Measurements from ENCODE around the gene ERAP2.

ERAP2 gene

GRCh38 chr5:96933764-96934707 is 57.7 kb downstream of the ERAP2 start:
- no peak for DNase-seq (ENCODE audit: low read depth)

GRCh38 chr5:96934708-96935558 is 58.6 kb downstream of the ERAP2 start:
- DNase-seq (ENCODE audit: low read depth): peak; percentile 79

GRCh38 chr5:96935559-96936430 is 59.5 kb downstream of the ERAP2 start, which contains the start of gene LNPEP:
Gene LNPEP (plus strand): TSS chr5:96936080. CDS start chr5:96936156, 76 bp downstream.
- DNase-seq (ENCODE audit: low read depth): peak; percentile 85

DNA sequence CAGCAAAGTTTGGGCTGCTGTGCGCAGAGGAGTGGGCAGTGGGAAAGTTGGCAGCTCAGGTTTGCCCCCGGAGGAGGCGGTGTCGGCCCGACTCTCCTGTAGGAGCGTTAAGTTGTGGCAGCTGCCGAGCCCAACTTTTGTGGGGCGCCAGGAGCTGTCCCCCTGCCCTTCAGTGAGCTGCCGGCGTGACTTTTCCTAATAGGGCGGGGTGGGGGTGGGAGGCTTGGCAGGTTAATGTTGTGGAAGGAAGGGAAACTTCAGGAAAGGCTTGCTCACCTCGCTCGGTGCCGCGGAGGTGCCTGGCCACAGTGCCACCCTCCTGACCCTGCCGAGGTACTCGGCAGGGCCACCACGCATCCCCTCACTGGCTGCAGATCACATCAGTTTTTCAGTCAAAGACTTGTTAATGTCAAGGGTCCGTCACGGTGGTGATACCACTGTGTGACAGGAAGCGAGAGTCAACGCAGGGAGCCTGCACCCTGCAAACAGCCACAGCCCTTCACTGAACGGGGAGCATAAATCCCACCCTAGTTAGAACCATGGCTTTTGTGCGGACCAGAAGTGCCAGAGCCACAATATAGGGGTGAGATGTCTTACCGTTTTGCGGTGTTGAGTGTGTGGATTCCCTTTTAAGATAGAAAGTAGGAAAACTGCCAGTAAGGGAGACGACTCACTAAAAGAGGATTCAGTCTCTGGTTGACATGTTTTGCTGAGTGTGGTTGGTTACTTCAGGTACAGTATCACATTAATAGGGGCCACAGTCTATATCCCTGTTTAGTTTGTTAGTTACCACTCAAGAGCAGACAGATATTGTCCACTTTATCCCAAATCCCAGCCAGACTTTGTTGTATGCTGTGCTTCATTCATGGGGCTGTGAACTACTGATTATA is 60.4 kb downstream of the ERAP2 start:
- no peak for DNase-seq (ENCODE audit: low read depth)

GRCh38 chr5:96940586-96940985 is 64.3 kb downstream of the ERAP2 start:
- DNase-seq (ENCODE audit: low read depth): no peak

- DNase-seq (ENCODE audit: low read depth): no peak
Measured at GRCh38 chr5:96941140-96941539, 64.8 kb downstream of the ERAP2 start.

DNA sequence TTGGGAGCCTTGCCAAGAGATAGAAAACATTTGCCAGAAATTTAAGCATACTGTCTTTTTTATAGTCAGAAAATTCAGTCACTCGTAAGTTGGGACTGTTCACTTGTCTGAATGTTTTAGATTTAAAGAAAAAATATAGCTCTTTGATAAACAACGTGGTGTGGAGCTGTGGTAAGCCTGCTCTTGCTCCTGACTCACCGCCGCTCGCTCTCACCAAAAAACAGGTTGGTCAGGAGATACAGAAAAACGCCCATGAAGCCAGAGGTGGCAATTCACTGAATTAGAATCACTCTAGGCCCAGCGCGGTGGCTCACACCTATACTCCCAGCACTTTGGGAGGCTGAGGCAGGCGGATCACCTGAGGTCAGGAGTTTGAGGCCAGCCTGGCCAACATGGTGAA is 65.8 kb downstream of the ERAP2 start:
- DNase-seq (ENCODE audit: low read depth): no peak

GRCh38 chr5:96942911-96943310 is 66.6 kb downstream of the ERAP2 start:
- no peak for DNase-seq (ENCODE audit: low read depth)

DNA sequence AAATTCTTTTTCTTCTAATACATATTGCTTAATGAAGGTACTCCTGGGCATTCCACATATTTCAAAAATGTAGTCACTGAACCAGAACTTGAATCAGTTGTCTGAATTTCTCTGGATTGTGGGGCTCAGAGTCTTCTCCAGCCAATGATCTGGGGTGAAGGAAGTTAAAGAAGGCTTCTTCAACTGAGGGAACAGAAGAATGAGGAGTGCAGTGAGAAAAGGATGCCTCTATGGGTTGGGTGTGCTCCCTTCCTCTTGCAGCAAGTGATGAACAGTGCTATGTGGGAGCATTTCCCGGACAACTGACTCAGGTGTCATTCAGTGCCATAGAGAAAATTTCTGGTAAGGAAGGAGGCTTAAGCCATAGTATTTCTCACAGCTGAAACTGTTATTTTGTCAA is 67.5 kb downstream of the ERAP2 start:
- DNase-seq (ENCODE audit: low read depth): no peak

DNA sequence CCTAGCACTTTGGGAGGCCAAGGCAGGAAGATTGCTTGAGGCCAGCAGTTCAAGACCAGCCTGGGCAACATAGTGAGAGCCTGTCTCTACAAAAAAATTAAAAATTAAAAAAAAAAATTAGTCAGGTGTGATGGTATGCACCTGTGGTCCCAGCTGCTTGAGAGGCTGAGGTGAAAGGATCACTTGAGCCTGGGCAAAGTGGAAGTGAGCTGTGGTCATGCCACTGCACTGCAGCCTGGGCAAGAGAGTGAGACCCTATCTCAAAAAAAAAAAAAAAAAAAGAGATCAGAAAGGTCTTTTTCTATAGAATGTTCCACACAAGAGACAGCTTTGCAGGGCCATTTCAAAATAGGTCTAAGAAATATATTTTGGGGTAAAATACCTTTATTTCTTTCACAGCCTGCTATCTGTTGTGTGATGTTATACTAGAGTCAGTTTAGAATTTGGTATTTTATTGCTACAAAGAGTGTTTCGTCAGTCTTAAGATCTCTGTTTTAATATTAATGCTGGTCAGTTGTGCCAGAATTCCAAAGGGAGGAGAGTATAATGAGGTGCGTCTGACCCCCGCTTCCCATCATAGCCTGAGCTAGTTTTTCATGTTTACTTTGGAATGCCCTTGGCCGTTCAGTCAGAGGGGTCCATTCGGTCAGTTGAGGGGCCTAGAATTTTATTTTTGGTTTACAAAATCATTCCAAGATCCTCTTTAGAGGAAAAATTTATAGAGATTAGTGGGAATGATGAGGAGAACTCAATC is 69.0 kb downstream of the ERAP2 start:
- no peak for DNase-seq (ENCODE audit: low read depth)

- DNase-seq (ENCODE audit: low read depth): no peak
Measured at GRCh38 chr5:96946381-96946780, 70.1 kb downstream of the ERAP2 start.

- no peak for DNase-seq (ENCODE audit: low read depth)
Measured at GRCh38 chr5:96952118-96952750, 75.9 kb downstream of the ERAP2 start.

GRCh38 chr5:96952974-96953730 is 76.9 kb downstream of the ERAP2 start:
- no peak for DNase-seq (ENCODE audit: low read depth)

DNA sequence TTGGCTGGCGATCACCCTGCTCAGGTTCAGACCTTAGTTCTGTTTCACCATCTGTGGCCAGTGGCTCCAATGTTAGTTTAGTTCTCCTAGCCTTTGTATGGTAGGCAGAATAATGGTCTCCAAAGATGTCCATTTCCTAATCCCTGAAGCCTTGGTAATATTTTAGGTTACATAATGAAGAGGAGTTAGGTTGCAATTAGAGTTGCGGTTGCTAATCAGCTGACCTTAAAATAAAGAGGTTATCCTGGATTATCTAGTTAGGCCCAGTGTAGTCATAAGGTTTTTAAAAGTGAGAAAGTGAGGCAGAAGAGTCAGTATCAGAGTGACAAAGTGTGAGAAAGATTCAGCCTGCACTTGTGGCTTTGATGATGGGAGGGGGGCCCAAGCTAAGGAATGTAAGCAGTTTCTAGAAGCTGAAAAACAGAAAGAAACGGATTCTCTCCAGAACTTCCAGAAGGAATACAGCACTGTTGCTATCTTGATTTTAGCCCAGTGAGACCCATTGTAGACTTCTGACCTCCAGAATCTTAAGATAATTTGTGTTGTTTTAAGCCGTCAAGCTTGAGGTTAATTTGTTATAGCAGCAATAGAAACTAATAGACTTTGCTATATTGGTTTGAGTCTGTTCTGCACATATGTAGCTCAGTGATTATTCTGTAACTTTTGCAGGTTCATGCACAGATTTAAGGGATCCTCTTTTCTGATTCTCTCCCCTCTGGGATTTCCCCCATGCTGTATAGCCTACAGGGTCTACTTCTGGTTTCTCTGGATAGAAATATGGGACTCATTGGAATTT is 81.2 kb downstream of the ERAP2 start:
- no peak for DNase-seq (ENCODE audit: low read depth)

GRCh38 chr5:96958977-96959376 is 82.7 kb downstream of the ERAP2 start:
- DNase-seq (ENCODE audit: low read depth): no peak

GRCh38 chr5:96961053-96961452 is 84.8 kb downstream of the ERAP2 start:
- DNase-seq (ENCODE audit: low read depth): no peak

DNA sequence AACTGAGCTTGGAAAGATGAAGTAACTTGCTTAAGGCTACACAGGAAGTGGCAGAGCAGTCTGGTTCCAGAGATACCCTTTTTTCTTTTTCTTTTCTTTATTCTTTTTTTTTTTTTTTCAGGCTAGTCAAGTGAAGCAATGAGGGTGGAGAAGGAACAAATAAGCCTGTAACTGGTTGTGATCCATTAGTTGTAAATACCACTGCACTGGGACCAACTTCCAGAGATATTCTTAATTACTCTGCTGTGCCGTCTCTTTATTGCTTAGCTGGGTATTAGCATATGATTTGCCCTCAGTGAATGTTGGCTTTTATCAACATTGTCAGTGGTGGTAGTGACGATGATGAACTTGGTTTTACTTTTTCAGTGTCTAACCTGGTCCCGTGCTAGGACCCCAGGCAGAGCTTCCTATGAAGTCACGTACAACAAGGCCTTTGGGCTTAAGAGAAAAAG is 86.3 kb downstream of the ERAP2 start:
- DNase-seq (ENCODE audit: low read depth): no peak

GRCh38 chr5:96963267-96963666 is 87.0 kb downstream of the ERAP2 start:
- no peak for DNase-seq (ENCODE audit: low read depth)

All from stimulated activated CD8-positive, alpha-beta memory T cell treated with anti-CD3 and anti-CD28 coated beads, Interleukin-15, amount 100 ng/mL, for 1 hour (primary cell).